ENCODE data around the gene RASAL1. TPM values are rescaled to one million over a fixed set of nuclear protein-coding genes. Genes with fewer than 3 reads are reported as not detected.

Gene RASAL1
- total RNA-seq, 1 experiment from 2014 or later: 14.9 TPM

DNA sequence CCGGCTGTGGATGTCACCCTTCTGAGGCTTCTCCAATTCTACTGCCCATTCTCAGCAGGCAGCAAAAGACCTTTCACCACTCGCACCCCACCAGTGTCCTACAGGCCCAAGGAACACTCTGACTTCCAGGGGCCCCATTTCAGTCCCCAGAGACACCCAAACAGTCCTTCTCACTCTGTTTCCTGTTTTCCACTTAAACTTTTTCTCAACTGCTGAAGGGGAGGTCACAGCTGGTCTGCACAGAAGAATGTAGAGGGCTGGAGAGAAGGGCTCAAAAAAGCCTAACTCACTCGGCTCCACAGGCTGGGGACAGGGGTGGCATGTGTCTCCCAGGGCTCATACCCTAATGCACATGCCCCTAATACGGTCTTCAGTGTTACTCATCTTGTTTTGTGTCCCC, 83.2 kb downstream of the RASAL1 start:
- TF ChIP-seq, protein P1, sequence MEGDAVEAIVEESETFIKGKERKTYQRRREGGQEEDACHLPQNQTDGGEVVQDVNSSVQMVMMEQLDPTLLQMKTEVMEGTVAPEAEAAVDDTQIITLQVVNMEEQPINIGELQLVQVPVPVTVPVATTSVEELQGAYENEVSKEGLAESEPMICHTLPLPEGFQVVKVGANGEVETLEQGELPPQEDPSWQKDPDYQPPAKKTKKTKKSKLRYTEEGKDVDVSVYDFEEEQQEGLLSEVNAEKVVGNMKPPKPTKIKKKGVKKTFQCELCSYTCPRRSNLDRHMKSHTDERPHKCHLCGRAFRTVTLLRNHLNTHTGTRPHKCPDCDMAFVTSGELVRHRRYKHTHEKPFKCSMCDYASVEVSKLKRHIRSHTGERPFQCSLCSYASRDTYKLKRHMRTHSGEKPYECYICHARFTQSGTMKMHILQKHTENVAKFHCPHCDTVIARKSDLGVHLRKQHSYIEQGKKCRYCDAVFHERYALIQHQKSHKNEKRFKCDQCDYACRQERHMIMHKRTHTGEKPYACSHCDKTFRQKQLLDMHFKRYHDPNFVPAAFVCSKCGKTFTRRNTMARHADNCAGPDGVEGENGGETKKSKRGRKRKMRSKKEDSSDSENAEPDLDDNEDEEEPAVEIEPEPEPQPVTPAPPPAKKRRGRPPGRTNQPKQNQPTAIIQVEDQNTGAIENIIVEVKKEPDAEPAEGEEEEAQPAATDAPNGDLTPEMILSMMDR (conservative IDR thresholded peaks at IDR 0.05): no peak
- TF ChIP-seq EZH2 (IDR thresholded peaks at IDR 0.05; ENCODE audit: low read depth): no peak
- H3F3A ChIP-seq (ENCODE audit: insufficient read depth, low read depth): peaks cover 4% of the 10 kb centered on the region; the same call in 1 of the 2 replicates
- intact Hi-C loops (cut with micrococcal nuclease; ENCODE audit: unreplicated experiment): no loop called here
- H3K9me2 ChIP-seq (ENCODE audit: insufficient read depth): no peaks in the 10 kb centered on the region
- H3K27me3 ChIP-seq (ENCODE audit: insufficient read depth, low read depth): peaks cover 50% of the 10 kb centered on the region
- H2AFZ ChIP-seq: no peak overlapping the region
- no peaks in the 10 kb centered on the region for H3K9me3 ChIP-seq (ENCODE audit: insufficient read depth, low read depth)
- no peak overlapping the region for H3K27ac ChIP-seq
- no peaks in the 10 kb centered on the region for H4K20me1 ChIP-seq (ENCODE audit: insufficient read depth)
- H3K4me3 ChIP-seq: no peak overlapping the region
- H3K36me3 ChIP-seq (ENCODE audit: low read depth): no peaks in the 10 kb centered on the region
- CTCF ChIA-PET: no interaction called here
- POLR2A ChIA-PET (ENCODE audit: unreplicated experiment): interaction anchor here (0.7 kb wide), 1 partner anchor 38 kb away, joined by 5 read pairs; no protein-coding TSS in a partner anchor
- H3K4me1 ChIP-seq (replicated peaks; ENCODE audit: insufficient read depth): no peaks in the 10 kb centered on the region
- H3K4me2 ChIP-seq: no peak overlapping the region
- no peak for DNase-seq
- H3K79me2 ChIP-seq (ENCODE audit: low read depth): no peaks in the 10 kb centered on the region
- no TSS peak for BruUV-seq (replicated peaks)

DNA sequence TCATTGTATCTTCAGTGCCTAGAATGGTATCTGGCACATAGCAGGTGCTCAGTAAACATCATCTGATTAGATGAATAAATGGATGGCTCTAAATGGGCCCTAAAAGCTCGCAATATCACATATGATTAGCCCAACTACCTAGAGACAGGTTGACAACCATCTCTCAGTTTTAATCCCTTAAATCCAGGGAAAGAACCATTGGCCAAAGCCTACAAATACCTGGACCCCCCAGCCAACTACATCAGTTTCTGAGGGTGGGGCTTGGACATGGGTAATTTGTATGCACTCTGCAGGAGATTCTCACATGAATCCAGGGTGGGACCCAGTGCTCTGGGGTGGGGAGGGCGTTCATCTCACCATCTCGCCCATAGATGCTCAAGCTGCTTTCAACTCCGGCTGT, 83.8 kb downstream of the RASAL1 start:
- no peak overlapping the region for H3K27ac ChIP-seq
- peaks cover 47% of the 10 kb centered on the region for H3K27me3 ChIP-seq (ENCODE audit: insufficient read depth, low read depth)
- no peak overlapping the region for H3K4me2 ChIP-seq
- no peaks in the 10 kb centered on the region for H4K20me1 ChIP-seq (ENCODE audit: insufficient read depth)
- no peaks in the 10 kb centered on the region for H3K4me1 ChIP-seq (replicated peaks; ENCODE audit: insufficient read depth)
- no peaks in the 10 kb centered on the region for H3K36me3 ChIP-seq (ENCODE audit: low read depth)
- no peaks in the 10 kb centered on the region for H3K9me3 ChIP-seq (ENCODE audit: insufficient read depth, low read depth)
- peaks cover 4% of the 10 kb centered on the region; the same call in 1 of the 2 replicates for H3F3A ChIP-seq (ENCODE audit: insufficient read depth, low read depth)
- DNase-seq: no peak
- ChIA-PET CTCF (no interaction called here), POLR2A (ENCODE audit: unreplicated experiment) (interaction anchor here (0.7 kb wide), 1 partner anchor 38 kb away, joined by 5 read pairs; no protein-coding TSS in a partner anchor)
- no TSS peak for BruUV-seq (replicated peaks)
- no peaks in the 10 kb centered on the region for H3K9me2 ChIP-seq (ENCODE audit: insufficient read depth)
- H3K4me3 ChIP-seq: no peak overlapping the region
- TF ChIP-seq EZH2 (IDR thresholded peaks at IDR 0.05; ENCODE audit: low read depth): no peak
- TF ChIP-seq, protein P1 (conservative IDR thresholded peaks at IDR 0.05): no peak
- H3K79me2 ChIP-seq (ENCODE audit: low read depth): no peaks in the 10 kb centered on the region
- H2AFZ ChIP-seq: no peak overlapping the region
- intact Hi-C loops (cut with micrococcal nuclease; ENCODE audit: unreplicated experiment): no loop called here

DNA sequence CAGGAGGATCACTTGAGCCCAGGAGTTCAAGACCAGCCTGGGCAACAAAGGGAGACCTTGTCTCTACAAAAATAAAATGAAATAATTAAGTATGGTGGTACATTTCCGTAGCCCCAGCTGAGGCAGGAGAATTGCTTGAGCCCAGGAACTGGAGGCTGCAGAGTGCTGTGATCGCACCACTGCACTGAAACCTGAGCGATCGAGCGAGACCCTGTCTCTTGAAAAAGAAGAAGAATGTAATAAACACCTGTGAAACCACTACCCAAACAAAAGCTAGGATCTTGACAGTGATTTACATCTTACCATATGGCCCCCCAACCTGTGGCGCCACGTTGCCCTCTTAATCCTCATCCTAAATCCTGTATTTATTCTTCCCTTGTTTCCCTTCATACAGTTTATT, 84.8 kb downstream of the RASAL1 start:
- Histone ChIP-seq H3K27me3 (ENCODE audit: insufficient read depth, low read depth) (peaks cover 39% of the 10 kb centered on the region), H2AFZ (no peak overlapping the region), H3K27ac (no peak overlapping the region), H3K79me2 (ENCODE audit: low read depth) (no peaks in the 10 kb centered on the region), H3K9me3 (ENCODE audit: insufficient read depth, low read depth) (no peaks in the 10 kb centered on the region), H3K4me3 (no peak overlapping the region), H3K4me2 (no peak overlapping the region), H3K9me2 (ENCODE audit: insufficient read depth) (no peaks in the 10 kb centered on the region), H3K4me1 (replicated peaks; ENCODE audit: insufficient read depth) (no peaks in the 10 kb centered on the region), H3K36me3 (ENCODE audit: low read depth) (no peaks in the 10 kb centered on the region), H4K20me1 (ENCODE audit: insufficient read depth) (no peaks in the 10 kb centered on the region), H3F3A (ENCODE audit: insufficient read depth, low read depth) (peaks cover 4% of the 10 kb centered on the region; the same call in 1 of the 2 replicates)
- no peak for DNase-seq
- no peak for TF ChIP-seq EZH2 (IDR thresholded peaks at IDR 0.05; ENCODE audit: low read depth)
- TF ChIP-seq, protein P1 (conservative IDR thresholded peaks at IDR 0.05): no peak
- intact Hi-C loops (cut with micrococcal nuclease; ENCODE audit: unreplicated experiment): no loop called here
- no TSS peak for BruUV-seq (replicated peaks)
- ChIA-PET CTCF (no interaction called here), POLR2A (ENCODE audit: unreplicated experiment) (no interaction called here)

All from PC-9 (cell line).